Measurements from ENCODE around the gene EFNA5.

EFNA5 gene

DNA sequence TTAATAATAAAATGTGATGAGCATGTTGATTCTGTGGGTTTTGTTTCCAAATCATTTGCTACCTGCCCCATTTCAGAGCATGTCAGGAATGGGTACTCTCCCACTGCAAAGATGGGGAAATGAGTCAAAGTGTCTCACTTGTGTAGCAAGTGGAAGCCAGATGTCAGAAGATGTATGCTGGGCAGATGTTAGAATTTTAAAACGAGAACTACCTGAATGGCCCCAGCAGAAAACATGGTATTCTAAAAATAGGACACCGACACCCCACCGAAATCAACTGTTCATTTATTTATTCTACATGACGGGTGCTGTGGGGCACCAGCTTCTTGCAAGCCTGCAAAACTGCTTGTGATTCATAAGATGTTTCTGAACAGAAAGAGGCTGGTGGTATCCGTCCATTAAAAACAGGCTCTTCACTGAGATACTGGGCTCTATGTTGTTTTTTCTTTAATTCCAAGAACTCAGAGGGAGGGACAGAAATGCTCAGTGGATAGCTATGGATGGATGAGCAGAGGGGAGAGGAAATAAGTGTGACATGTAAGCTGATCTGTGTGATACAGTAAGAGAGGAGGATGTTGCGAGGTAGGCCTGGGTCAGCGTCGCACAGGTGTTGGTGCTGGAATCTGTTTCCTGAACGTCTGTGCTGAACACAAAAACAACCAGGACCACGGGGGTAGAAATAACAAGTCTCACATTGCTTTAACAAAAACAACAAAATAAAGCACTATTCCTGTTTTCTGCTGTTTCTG lies 157.2 kb downstream of the EFNA5 start:
- DNase-seq, result no peak

DNA sequence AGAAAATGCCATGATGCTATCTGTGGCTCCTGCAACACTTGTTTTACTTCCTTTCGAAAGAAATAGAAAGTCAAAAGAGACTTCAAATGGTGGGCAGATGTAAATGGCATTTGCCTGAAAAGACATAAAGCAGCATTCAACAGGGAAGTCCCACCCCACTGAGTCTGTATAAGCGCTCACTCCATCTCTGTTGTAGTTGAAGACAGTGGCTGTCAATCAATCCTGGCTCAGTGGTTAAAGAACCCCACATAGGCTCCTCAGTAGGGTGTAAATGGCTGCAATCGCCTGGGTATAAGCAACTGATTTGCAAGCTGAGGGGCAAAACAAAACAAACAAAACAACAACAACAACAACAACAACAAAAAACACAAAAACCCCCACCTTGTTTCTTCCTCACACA lies 158.7 kb downstream of the EFNA5 start:
- Mint-ChIP-seq H3K9me3 (no peaks in the 10 kb centered on the region), H3K27me3 (no peaks in the 10 kb centered on the region), H3K36me3 (ENCODE audit: insufficient read depth) (no peaks in the 10 kb centered on the region), H3K4me1 (ENCODE audit: low read depth in 2 of 2) (peaks cover 0 to 3% of the 10 kb centered on the region in 2 donors), H3K4me3 (no peak overlapping the region), H3K27ac (no peak overlapping the region)
- ATAC-seq (replicated peaks) (no peak), DNase-seq (no peak)

More for the DNA sequence above, 157.2 kb downstream of the EFNA5 start:
- no peaks in the 10 kb centered on the region for H3K36me3 Mint-ChIP-seq (ENCODE audit: insufficient read depth)
- peaks cover 0 to 3% of the 10 kb centered on the region in 2 donors for H3K4me1 Mint-ChIP-seq (ENCODE audit: low read depth in 2 of 2)
- no peak overlapping the region for H3K4me3 Mint-ChIP-seq
- no peak for ATAC-seq (replicated peaks)
- no peaks in the 10 kb centered on the region for H3K27me3 Mint-ChIP-seq
- no peaks in the 10 kb centered on the region for H3K9me3 Mint-ChIP-seq
- H3K27ac Mint-ChIP-seq, result peak overlapping the region in 1 of 2 donors; percentile 38

DNA sequence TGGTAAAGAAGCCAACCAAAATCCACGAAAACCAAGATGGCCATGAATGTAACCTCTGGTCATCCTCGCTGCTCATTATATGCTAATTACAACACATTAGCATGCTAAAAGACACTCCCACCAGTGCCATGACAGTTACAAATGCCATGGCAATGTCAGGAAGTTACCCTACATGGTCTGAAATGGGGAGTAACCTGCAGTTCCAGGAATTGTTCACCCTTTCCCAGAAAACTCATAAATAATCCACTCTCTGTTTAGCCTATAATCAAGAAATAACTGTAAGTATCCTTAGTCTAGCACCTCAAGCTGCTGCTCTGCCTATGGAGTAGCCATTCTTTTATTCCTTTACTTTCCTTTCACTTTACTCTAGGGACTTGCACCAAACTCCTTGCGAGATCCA lies 160.6 kb downstream of the EFNA5 start:
- DNase-seq, result no peak
- Mint-ChIP-seq H3K4me1 (ENCODE audit: low read depth in 2 of 2) (peaks cover 0 to 3% of the 10 kb centered on the region in 2 donors), H3K36me3 (ENCODE audit: insufficient read depth) (no peaks in the 10 kb centered on the region), H3K27me3 (no peaks in the 10 kb centered on the region), H3K27ac (no peak overlapping the region), H3K4me3 (no peak overlapping the region), H3K9me3 (no peaks in the 10 kb centered on the region)
- no peak for ATAC-seq (replicated peaks)

DNA sequence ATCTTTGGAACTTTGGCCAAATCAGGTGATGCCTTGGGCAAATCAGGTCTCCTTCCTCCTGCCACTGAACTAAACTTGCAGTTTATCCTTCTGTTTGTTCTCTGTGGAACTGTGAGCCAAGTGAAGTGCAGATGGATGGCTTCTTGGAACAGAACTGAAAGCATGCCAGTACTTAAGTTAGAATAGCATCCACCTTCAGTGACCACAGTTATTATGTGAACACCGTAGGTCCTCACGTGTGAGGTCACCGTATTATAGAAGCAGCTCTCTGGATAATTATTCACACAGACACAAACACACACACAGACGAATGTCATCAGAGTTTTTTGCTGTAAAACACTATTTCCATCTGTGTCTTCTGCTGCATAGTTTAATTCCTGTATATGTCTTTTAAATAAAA lies 162.6 kb downstream of the EFNA5 start:
- Mint-ChIP-seq H3K4me3 (no peak overlapping the region), H3K27ac (no peak overlapping the region), H3K9me3 (no peaks in the 10 kb centered on the region), H3K36me3 (ENCODE audit: insufficient read depth) (no peaks in the 10 kb centered on the region), H3K4me1 (ENCODE audit: low read depth in 2 of 2) (peaks cover 0 to 4% of the 10 kb centered on the region in 2 donors), H3K27me3 (no peaks in the 10 kb centered on the region)
- DNase-seq (no peak), ATAC-seq (replicated peaks) (no peak)

DNA sequence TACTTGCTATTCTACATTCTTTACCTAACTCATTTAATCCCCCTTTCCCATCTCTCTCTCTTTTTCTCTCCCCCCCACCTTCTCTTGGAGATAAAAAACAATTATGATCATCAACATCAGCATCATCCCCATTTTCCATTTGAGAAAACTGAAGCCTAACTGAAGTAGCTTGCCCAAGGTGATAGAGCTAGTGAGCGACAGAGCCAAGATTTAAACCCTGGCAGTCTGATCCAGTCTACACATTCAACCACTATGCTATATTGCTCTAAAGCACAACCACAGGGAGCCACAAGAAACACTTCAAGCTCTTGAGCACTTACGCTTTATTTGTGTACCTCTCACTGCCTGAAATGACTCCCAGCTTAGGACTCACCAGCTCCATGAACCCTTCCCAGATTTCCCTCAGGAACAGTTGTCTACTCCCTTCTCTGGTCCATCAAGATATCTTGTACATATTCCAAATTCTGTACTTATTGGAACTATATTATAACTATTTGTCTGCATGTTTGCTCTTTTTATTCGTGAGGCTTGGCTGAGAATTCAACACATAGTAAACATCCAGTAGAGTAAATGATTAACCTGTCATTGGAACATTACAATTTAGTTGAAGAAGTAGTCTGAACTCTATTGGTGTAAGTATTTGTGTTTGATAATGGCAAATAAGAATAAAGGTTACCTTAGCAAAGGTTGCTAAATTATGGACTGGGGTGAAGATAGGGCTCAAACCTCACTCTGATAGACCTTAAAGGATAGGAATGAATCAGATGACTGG lies 164.8 kb downstream of the EFNA5 start:
- ATAC-seq (replicated peaks), result no peak
- peaks cover 9 to 14% of the 10 kb centered on the region in 2 donors for H3K4me1 Mint-ChIP-seq (ENCODE audit: low read depth in 2 of 2)
- no peaks in the 10 kb centered on the region for H3K27me3 Mint-ChIP-seq
- peaks cover 0 to 2% of the 10 kb centered on the region in 2 donors for H3K9me3 Mint-ChIP-seq
- no peak for DNase-seq
- H3K27ac Mint-ChIP-seq, result no peak overlapping the region
- no peak overlapping the region for H3K4me3 Mint-ChIP-seq
- no peaks in the 10 kb centered on the region for H3K36me3 Mint-ChIP-seq (ENCODE audit: insufficient read depth)

DNA sequence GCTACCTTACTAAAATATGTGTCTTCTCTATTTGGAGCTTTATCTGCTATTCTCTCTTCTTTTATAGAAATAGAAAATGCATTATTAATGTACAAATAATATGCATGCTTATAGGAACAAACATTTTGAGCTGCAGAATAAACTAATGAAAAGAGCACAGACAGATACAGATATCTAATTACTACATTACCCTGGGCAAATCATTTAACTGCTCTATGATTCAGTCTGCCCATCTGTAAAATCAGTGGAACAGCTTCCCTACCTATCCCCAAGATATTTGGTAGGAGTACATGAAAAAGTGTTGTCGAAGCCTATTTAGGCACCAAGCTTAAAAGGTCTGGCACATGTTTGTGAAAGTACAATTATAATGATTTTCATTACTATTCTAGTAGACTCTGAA lies 166.3 kb downstream of the EFNA5 start:
- DNase-seq (no peak), ATAC-seq (replicated peaks) (no peak)
- Mint-ChIP-seq H3K27ac (no peak overlapping the region), H3K9me3 (peaks cover 0 to 2% of the 10 kb centered on the region in 2 donors), H3K4me3 (no peak overlapping the region), H3K27me3 (no peaks in the 10 kb centered on the region), H3K4me1 (ENCODE audit: low read depth in 2 of 2) (peaks cover 12 to 18% of the 10 kb centered on the region in 2 donors), H3K36me3 (ENCODE audit: insufficient read depth) (no peaks in the 10 kb centered on the region)

DNA sequence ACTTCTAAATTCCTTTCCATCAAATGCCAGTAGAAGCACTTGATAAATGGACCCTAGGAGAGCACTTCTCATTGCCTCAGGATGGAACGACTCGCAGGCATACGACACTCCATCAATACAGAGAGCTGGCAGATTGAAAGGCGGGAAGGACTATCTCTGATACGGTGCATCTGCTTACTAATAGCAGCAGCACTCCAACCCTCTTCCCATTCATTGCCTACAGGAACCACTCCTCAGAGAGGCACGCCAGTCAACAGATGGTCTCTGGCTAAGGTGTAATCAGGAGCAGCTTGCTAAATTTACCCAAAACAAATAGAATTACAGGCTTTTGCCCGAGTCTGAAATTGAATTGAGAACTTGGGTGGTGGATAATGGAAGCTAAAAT lies 168.1 kb downstream of the EFNA5 start:
- Mint-ChIP-seq H3K4me1 (ENCODE audit: low read depth in 2 of 2) (peaks cover 12 to 18% of the 10 kb centered on the region in 2 donors), H3K9me3 (peaks cover 0 to 2% of the 10 kb centered on the region in 2 donors), H3K36me3 (ENCODE audit: insufficient read depth) (no peaks in the 10 kb centered on the region), H3K4me3 (peak overlapping the region; percentile 53 to 77), H3K27me3 (no peaks in the 10 kb centered on the region), H3K27ac (peak overlapping the region; percentile 81 to 96)
- DNase-seq (no peak), ATAC-seq (replicated peaks) (no peak)

DNA sequence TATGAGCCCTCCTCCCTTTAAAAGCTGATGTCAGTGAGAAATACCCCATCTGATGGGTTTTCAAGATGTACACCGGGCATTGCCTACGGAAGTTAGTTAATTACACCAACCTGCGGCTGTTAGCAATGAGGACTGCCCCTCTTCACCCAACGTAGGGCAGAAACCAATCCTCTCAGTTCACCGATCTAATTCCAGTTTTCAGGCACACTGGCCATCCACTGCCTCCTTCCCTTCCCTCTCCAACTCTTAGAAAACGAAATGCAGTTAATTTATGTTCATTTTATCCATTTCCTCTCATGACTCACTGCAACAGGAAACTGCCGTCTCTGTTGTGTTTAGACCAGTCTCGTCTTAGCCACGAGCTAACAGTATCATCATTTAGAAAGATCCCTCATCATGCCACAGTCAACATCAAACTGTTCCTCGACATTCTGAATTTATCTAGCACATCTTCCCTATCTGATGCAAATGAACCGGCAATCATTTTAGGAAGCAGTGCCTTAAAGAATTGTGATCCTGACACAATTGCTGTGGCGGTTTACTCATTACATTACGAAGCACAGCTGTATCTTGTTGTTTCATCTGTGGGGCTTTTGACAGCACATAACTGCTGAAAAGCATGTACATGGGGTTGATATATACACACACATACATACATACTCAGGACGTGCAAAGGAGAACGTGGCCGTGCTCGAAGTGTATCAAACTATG lies 168.6 kb downstream of the EFNA5 start:
- H3K4me1 Mint-ChIP-seq (ENCODE audit: low read depth in 2 of 2), result peaks cover 13 to 18% of the 10 kb centered on the region in 2 donors
- peak in 1 of 3 experiments; percentile 18 for DNase-seq
- no peaks in the 10 kb centered on the region for H3K27me3 Mint-ChIP-seq
- no peaks in the 10 kb centered on the region for H3K36me3 Mint-ChIP-seq (ENCODE audit: insufficient read depth)
- peak; percentile 87 for ATAC-seq (replicated peaks)
- peak overlapping the region; percentile 53 to 77 for H3K4me3 Mint-ChIP-seq
- peak overlapping the region; percentile 81 to 96 for H3K27ac Mint-ChIP-seq
- peaks cover 0 to 2% of the 10 kb centered on the region in 2 donors for H3K9me3 Mint-ChIP-seq

DNA sequence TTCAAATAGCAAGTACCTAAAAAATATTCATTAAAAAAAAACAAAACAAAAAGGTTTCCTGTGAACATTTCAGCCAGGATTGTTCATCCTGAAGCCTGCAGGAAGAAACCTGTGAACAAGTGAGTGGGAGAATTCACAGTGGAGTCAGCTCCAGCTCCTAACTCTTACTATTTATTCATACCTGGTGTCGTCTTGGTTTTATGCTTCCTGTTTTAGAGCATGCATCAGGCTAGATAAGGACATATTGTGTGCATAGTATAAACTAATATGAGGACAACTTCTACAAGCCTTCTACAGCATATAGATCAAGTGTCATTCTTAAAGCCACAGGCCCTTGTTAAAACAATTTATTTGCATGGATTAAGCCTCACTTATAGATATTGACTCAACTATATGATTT lies 169.9 kb downstream of the EFNA5 start:
- Mint-ChIP-seq H3K27ac (no peak overlapping the region), H3K27me3 (no peaks in the 10 kb centered on the region), H3K4me1 (ENCODE audit: low read depth in 2 of 2) (peaks cover 15 to 18% of the 10 kb centered on the region in 2 donors), H3K36me3 (ENCODE audit: insufficient read depth) (no peaks in the 10 kb centered on the region), H3K4me3 (peak overlapping the region; percentile 21 to 38), H3K9me3 (peaks cover 0 to 2% of the 10 kb centered on the region in 2 donors)
- DNase-seq (no peak), ATAC-seq (replicated peaks) (no peak)

DNA sequence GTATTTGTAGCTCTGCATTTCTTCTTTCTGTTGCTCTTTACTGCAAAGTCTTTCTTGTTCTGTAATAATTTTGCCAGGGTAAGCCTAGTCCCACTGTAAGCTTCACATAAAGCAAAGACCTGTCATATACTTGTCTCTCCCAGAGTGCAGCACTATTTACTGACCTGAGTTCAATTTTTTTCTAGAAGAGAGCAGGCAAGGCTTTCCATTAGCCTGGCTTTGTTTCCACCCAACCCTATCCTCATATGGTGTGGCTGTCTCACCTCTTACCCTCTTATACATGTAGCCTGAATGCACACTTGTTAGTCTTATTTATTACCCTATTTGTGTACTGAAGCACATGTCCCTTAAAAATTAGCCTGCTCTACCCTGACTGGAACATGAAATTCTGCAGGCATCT lies 170.4 kb downstream of the EFNA5 start:
- Mint-ChIP-seq H3K4me3 (peak overlapping the region; percentile 21 to 38), H3K27ac (peak overlapping the region; percentile 8 to 35), H3K27me3 (no peaks in the 10 kb centered on the region), H3K4me1 (ENCODE audit: low read depth in 2 of 2) (peaks cover 15 to 18% of the 10 kb centered on the region in 2 donors), H3K9me3 (peaks cover 0 to 2% of the 10 kb centered on the region in 2 donors), H3K36me3 (ENCODE audit: insufficient read depth) (no peaks in the 10 kb centered on the region)
- DNase-seq (no peak), ATAC-seq (replicated peaks) (no peak)

DNA sequence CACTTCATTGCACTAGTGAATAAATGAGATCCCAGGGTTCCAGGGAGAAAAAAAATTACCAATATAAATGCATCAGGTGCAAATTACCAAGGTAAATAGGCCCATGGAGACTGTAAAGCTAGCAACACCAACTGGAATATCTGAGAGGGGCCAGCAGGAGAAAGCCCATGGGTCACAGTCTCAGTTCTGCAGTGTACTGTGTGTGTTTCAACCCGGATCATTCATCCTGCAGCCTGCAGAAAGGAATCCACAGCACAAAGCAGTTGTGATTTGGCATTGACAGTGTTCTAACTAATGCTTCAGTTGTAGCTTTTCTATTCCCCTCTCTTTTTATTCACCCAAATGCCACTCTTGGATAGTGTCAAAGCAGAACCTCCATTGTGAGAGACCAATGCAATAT lies 171.0 kb downstream of the EFNA5 start:
- Mint-ChIP-seq H3K27ac (peak overlapping the region; percentile 8 to 35), H3K36me3 (ENCODE audit: insufficient read depth) (no peaks in the 10 kb centered on the region), H3K4me1 (ENCODE audit: low read depth in 2 of 2) (peaks cover 15 to 18% of the 10 kb centered on the region in 2 donors), H3K9me3 (peaks cover 0 to 2% of the 10 kb centered on the region in 2 donors), H3K4me3 (no peak overlapping the region), H3K27me3 (no peaks in the 10 kb centered on the region)
- ATAC-seq (replicated peaks), result no peak
- DNase-seq, result no peak

DNA sequence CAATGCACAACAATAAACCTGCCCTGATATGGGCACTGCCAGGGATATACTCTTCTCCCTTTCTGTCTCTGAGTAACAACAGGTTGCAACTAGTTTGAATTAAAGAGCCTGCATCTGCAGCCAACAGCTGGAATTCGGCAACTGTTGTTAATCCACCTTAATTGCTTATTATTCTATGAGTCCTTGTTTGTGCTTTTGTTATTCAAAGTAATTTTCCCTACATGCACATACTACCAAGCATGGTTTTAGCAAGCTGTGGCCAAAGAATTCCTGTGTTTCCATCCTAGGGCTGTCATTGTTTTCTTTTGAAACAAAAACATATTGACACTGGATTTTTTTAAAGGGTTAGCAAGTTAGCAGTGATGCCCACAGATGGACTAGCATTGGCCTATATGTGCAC lies 171.5 kb downstream of the EFNA5 start:
- peaks cover 15 to 18% of the 10 kb centered on the region in 2 donors for H3K4me1 Mint-ChIP-seq (ENCODE audit: low read depth in 2 of 2)
- no peak overlapping the region for H3K4me3 Mint-ChIP-seq
- H3K9me3 Mint-ChIP-seq, result peaks cover 0 to 2% of the 10 kb centered on the region in 2 donors
- no peak overlapping the region for H3K27ac Mint-ChIP-seq
- ATAC-seq (replicated peaks), result no peak
- no peaks in the 10 kb centered on the region for H3K36me3 Mint-ChIP-seq (ENCODE audit: insufficient read depth)
- H3K27me3 Mint-ChIP-seq, result no peaks in the 10 kb centered on the region
- no peak for DNase-seq

DNA sequence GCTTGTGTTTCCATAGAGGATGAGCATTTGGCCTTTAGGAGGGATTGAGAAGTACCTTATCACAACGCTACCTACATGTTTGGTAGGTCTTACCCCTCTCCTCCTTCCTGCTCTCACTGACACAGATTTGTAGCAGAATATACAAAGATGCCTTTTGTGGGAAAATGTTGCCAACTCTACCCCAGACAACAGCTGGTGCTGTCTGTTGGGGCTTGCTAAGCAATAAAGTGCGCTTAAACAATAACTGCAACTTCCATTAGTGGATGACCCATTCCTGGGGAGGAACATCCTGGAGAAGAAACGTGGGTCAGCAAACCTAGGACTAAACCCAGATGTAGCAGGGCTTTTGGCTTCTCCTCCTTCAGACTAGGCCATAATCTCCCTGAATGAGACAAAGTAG lies 174.3 kb downstream of the EFNA5 start:
- no peak overlapping the region for H3K27ac Mint-ChIP-seq
- ATAC-seq (replicated peaks) (no peak), DNase-seq (no peak)
- peaks cover 4 to 6% of the 10 kb centered on the region in 2 donors for H3K4me1 Mint-ChIP-seq (ENCODE audit: low read depth in 2 of 2)
- no peak overlapping the region for H3K4me3 Mint-ChIP-seq
- H3K27me3 Mint-ChIP-seq, result no peaks in the 10 kb centered on the region
- H3K9me3 Mint-ChIP-seq, result no peaks in the 10 kb centered on the region
- H3K36me3 Mint-ChIP-seq (ENCODE audit: insufficient read depth), result no peaks in the 10 kb centered on the region
